SU-DHL-6 (cell line): ENCODE data around the gene XNDC1N.
A peak's percentile ranks its signal among the peaks of the same experiment; 100 is the strongest.

ENCODE experiments used
- H2AFZ ChIP-seq: fragments of 200-600 bp; sonication (generic); 2 replicates; pipeline ENCODE4 v1.6.1; 2014; ENCODE audit warnings: low read depth, mild to moderate bottlenecking, moderate library complexity, mixed read lengths, antibody characterized with exemption, low read length; ENCODE audit not compliant: severe bottlenecking
- H3F3A ChIP-seq: fragments of 200-600 bp; shearing (Covaris generic); 2 replicates; pipeline ENCODE4 v1.6.0; 2016; ENCODE audit warnings: antibody characterized with exemption, mild to moderate bottlenecking; ENCODE audit not compliant: insufficient read depth
- H3K27ac ChIP-seq: fragments of 200-600 bp; sonication (generic); 2 replicates; pipeline ENCODE4 v1.5.1; 2016; ENCODE audit warnings: low read depth, mild to moderate bottlenecking, low read length, moderate library complexity, mixed read lengths
- H3K27me3 ChIP-seq: fragments of 200-600 bp; sonication (generic), shearing (Covaris generic); 2 replicates; pipeline ENCODE4 v1.6.0; 2014; ENCODE audit warnings: mild to moderate bottlenecking, low read length
- H3K36me3 ChIP-seq: fragments of 200-600 bp; sonication (generic); 2 replicates; pipeline ENCODE4 v1.6.1; 2014; ENCODE audit warnings: mild to moderate bottlenecking, low read length, mixed read lengths
- H3K4me2 ChIP-seq: fragments of 300-600, 200-600 bp; shearing (Covaris generic), sonication (generic); 2 replicates; pipeline ENCODE4 v1.6.0; 2014; ENCODE audit warnings: low read length, low read depth, mild to moderate bottlenecking; ENCODE audit not compliant: poor library complexity, severe bottlenecking
- H3K4me3 ChIP-seq: fragments of 200-600 bp; sonication (generic); 2 replicates; pipeline ENCODE4 v1.5.1; 2014; ENCODE audit warnings: antibody characterized with exemption, low read length, mild to moderate bottlenecking, mixed read lengths; ENCODE audit not compliant: insufficient read depth, poor library complexity, severe bottlenecking
- H3K79me2 ChIP-seq: fragments of 200-600 bp; sonication (generic); 2 replicates; pipeline ENCODE4 v1.6.1; 2014; ENCODE audit warnings: mild to moderate bottlenecking, low read length, moderate library complexity; ENCODE audit not compliant: insufficient read depth
- H3K9ac ChIP-seq: fragments of 200-600 bp; sonication (generic); 2 replicates; pipeline ENCODE4 v1.7.0; 2014; ENCODE audit warnings: mild to moderate bottlenecking, low read length
- H3K9me2 ChIP-seq: fragments of 200-600 bp; sonication (generic); replicated peaks from 2 replicates; pipeline ENCODE4 v1.6.1; 2014; ENCODE audit warnings: low read length; ENCODE audit not compliant: insufficient read depth
- H3K9me3 ChIP-seq: fragments of 200-600 bp; sonication (generic); 2 replicates; pipeline ENCODE4 v1.6.1; 2014; ENCODE audit warnings: low read length, mixed read lengths; ENCODE audit not compliant: insufficient read depth
- H4K20me1 ChIP-seq: fragments of 200-600 bp; sonication (generic); 2 replicates; pipeline ENCODE4 v1.6.1; 2014; ENCODE audit warnings: low read depth, mild to moderate bottlenecking, antibody characterized with exemption, low read length, moderate library complexity, mixed read lengths
- CTCF ChIP-seq: fragments of 200-600 bp; sonication (generic); IDR thresholded peaks from one replicate; pipeline ENCODE4 v1.5.1; 2017; ENCODE audit warnings: antibody characterized with exemption, mild to moderate bottlenecking, low read length, moderate library complexity; ENCODE audit not compliant: insufficient read depth, poor library complexity, severe bottlenecking
- EZH2phosphoT487 ChIP-seq: fragments of 200-600 bp; sonication (generic), shearing (Covaris generic); conservative IDR thresholded peaks from 2 replicates; pipeline ENCODE4 v1.6.1; 2018; ENCODE audit warnings: mild to moderate bottlenecking, antibody characterized with exemption, low read length, moderate library complexity, mixed read lengths

The XNDC1N gene, protein sequence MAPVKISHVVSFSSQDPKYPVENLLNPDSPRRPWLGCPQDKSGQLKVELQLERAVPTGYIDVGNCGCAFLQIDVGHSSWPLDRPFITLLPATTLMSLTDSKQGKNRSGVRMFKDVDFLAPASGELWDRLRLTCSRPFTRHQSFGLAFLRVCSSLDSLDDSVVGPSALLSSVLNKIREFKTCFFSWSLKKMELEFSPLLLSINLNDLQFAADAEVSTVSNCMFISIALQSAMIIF

GRCh38 chr11:71927820-71928736 lies at the start of gene XNDC1N:
TSS of gene XNDC1N (minus strand) at chr11:71928594. CDS start at chr11:71923353, 5,241 bp downstream.
- Histone ChIP-seq H4K20me1 (no peaks in the 10 kb centered on the region), H3K27me3 (no peaks in the 10 kb centered on the region), H2AFZ (peak within 1 kb of the TSS; percentile 72), H3K36me3 (no peaks in the 10 kb centered on the region), H3K27ac (peak within 1 kb of the TSS; percentile 92), H3K9me2 (no peaks in the 10 kb centered on the region), H3K79me2 (peaks cover 52% of the 10 kb centered on the region), H3K4me3 (peak within 1 kb of the TSS; percentile 82), H3K9me3 (no peaks in the 10 kb centered on the region), H3K4me2 (peak within 1 kb of the TSS; percentile 98), H3F3A (0 out of 2 replicates have a peak, but pooled peaks cover 3% of the 10 kb centered on the region), H3K9ac (peak within 1 kb of the TSS; percentile 82)
- TF ChIP-seq CTCF: no peak
- no peak for TF ChIP-seq EZH2phosphoT487

GRCh38 chr11:71977743-71978418 lies 49.5 kb upstream of the XNDC1N start:
- Histone ChIP-seq H3K9me2 (no peaks in the 10 kb centered on the region), H3F3A (peaks cover 13% of the 10 kb centered on the region; the same call in 1 of the 2 replicates), H3K4me2 (peak overlapping the region; percentile 39), H3K36me3 (no peaks in the 10 kb centered on the region; the same call in 1 of the 2 replicates), H3K79me2 (no peaks in the 10 kb centered on the region), H3K27me3 (no peaks in the 10 kb centered on the region), H3K4me3 (no peak overlapping the region), H2AFZ (no peak overlapping the region), H4K20me1 (no peaks in the 10 kb centered on the region), H3K9ac (peak overlapping the region; percentile 7; the same call in 1 of the 2 replicates), H3K9me3 (no peaks in the 10 kb centered on the region), H3K27ac (peak overlapping the region; percentile 54)
- TF ChIP-seq EZH2phosphoT487: no peak
- peak; percentile 53 for TF ChIP-seq CTCF

DNA sequence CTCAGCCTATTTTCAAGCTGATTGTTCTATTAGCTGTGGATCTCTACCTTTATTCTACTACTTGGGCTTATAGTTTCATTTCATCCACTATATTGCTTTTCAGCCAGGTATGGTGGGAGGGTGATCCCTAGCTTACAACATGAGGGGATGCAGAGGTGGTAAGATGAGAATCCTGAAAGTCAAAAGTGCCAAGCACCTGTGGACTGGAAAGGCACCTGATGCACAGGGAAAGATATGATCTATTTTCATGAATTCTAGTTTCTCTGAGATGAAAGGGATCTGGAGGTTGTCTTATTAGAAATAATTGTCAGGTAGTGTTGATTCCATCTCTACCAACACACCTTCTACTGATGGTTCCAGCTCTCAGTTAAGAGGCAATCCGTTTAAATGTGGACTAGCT lies 48.7 kb upstream of the XNDC1N start:
- H2AFZ ChIP-seq: no peak overlapping the region
- no peak overlapping the region for H3K4me2 ChIP-seq
- no peak overlapping the region for H3K9ac ChIP-seq

More for the DNA sequence above, 48.7 kb upstream of the XNDC1N start:
- H3K79me2 ChIP-seq: no peaks in the 10 kb centered on the region
- H3F3A ChIP-seq: peaks cover 13% of the 10 kb centered on the region; the same call in 1 of the 2 replicates
- H3K27me3 ChIP-seq: no peaks in the 10 kb centered on the region
- H3K27ac ChIP-seq: no peak overlapping the region
- H3K9me3 ChIP-seq: no peaks in the 10 kb centered on the region
- H3K36me3 ChIP-seq: no peaks in the 10 kb centered on the region; the same call in 1 of the 2 replicates
- TF ChIP-seq EZH2phosphoT487 (no peak), CTCF (no peak)
- H3K9me2 ChIP-seq: no peaks in the 10 kb centered on the region
- H3K4me3 ChIP-seq: no peak overlapping the region
- no peaks in the 10 kb centered on the region for H4K20me1 ChIP-seq
